ENCODE measurements around the gene SLC66A2. TPM values are rescaled to one million over a fixed set of nuclear protein-coding genes. Genes with fewer than 3 reads are reported as not detected.
A peak's percentile ranks its signal among the peaks of the same experiment; 100 is the strongest.
"Not testable (repeated sequence)": the region's sequence is repeated elsewhere in the genome, so short reads cannot be mapped to it uniquely, and the experiment has no call there.

The SLC66A2 gene
- polyA plus RNA-seq, 1 donor from 2014 or later: 30.3 TPM

- Mint-ChIP-seq H3K4me3 (no peak overlapping the region), H3K27me3 (no peaks in the 10 kb centered on the region), H3K4me1 (no peaks in the 10 kb centered on the region), H3K27ac (no peak overlapping the region), H3K36me3 (no peaks in the 10 kb centered on the region), H3K9me3 (no peaks in the 10 kb centered on the region)
Measured at GRCh38 chr18:79866889-79867574, 84.4 kb downstream of the SLC66A2 start.

GRCh38 chr18:79865951-79866350 lies 85.5 kb downstream of the SLC66A2 start:
- not testable (repeated sequence) for H3K4me3 Mint-ChIP-seq

GRCh38 chr18:79864955-79865354 lies 86.5 kb downstream of the SLC66A2 start:
- H3K9me3 Mint-ChIP-seq: peaks cover 0 to 12% (median 7%) of the 10 kb centered on the region in 3 donors
- not testable (repeated sequence) for H3K27ac Mint-ChIP-seq, H3K36me3 Mint-ChIP-seq, H3K4me1 Mint-ChIP-seq, H3K4me3 Mint-ChIP-seq, H3K27me3 Mint-ChIP-seq

More at GRCh38 chr18:79865951-79866350, 85.5 kb downstream of the SLC66A2 start:
- not testable (repeated sequence) for H3K9me3 Mint-ChIP-seq, H3K27me3 Mint-ChIP-seq, H3K27ac Mint-ChIP-seq, H3K4me1 Mint-ChIP-seq, H3K36me3 Mint-ChIP-seq

GRCh38 chr18:79864006-79864725 lies 87.3 kb downstream of the SLC66A2 start:
- H3K27ac Mint-ChIP-seq: no peak overlapping the region
- H3K4me3 Mint-ChIP-seq: no peak overlapping the region

GRCh38 chr18:79863161-79864005 lies 88.1 kb downstream of the SLC66A2 start:
- peaks cover 2% of the 10 kb centered on the region for H3K27me3 Mint-ChIP-seq
- no peaks in the 10 kb centered on the region for H3K36me3 Mint-ChIP-seq
- peaks cover 0 to 12% (median 8%) of the 10 kb centered on the region in 3 donors for H3K9me3 Mint-ChIP-seq
- no peak overlapping the region for H3K27ac Mint-ChIP-seq
- H3K4me3 Mint-ChIP-seq: no peak overlapping the region
- H3K4me1 Mint-ChIP-seq: peaks cover 0 to 8% (median 0%) of the 10 kb centered on the region in 3 donors

More at GRCh38 chr18:79864006-79864725, 87.3 kb downstream of the SLC66A2 start:
- Mint-ChIP-seq H3K9me3 (peaks cover 0 to 12% (median 8%) of the 10 kb centered on the region in 3 donors), H3K4me1 (no peaks in the 10 kb centered on the region), H3K36me3 (no peaks in the 10 kb centered on the region), H3K27me3 (peaks cover 2% of the 10 kb centered on the region)

GRCh38 chr18:79862562-79862961 lies 88.9 kb downstream of the SLC66A2 start:
- Mint-ChIP-seq H3K36me3 (no peaks in the 10 kb centered on the region), H3K9me3 (peaks cover 0 to 12% (median 8%) of the 10 kb centered on the region in 3 donors), H3K27me3 (peaks cover 2% of the 10 kb centered on the region), H3K27ac (no peak overlapping the region), H3K4me3 (no peak overlapping the region), H3K4me1 (peaks cover 0 to 9% (median 0%) of the 10 kb centered on the region in 3 donors)

- H3K36me3 Mint-ChIP-seq: no peaks in the 10 kb centered on the region
- H3K9me3 Mint-ChIP-seq: peaks cover 0 to 12% (median 8%) of the 10 kb centered on the region in 3 donors
- H3K4me3 Mint-ChIP-seq: no peak overlapping the region
- H3K27ac Mint-ChIP-seq: no peak overlapping the region
- H3K4me1 Mint-ChIP-seq: peaks cover 1 to 9% (median 5%) of the 10 kb centered on the region in 3 donors
- peaks cover 7% of the 10 kb centered on the region for H3K27me3 Mint-ChIP-seq
Measured at GRCh38 chr18:79861687-79862086, 89.8 kb downstream of the SLC66A2 start.

GRCh38 chr18:79859314-79859713 lies 92.1 kb downstream of the SLC66A2 start:
- Mint-ChIP-seq H3K27me3 (peaks cover 11% of the 10 kb centered on the region), H3K27ac (no peak overlapping the region), H3K4me3 (no peak overlapping the region), H3K9me3 (peaks cover 0 to 12% (median 8%) of the 10 kb centered on the region in 3 donors), H3K36me3 (no peaks in the 10 kb centered on the region), H3K4me1 (peaks cover 14 to 22% (median 16%) of the 10 kb centered on the region in 3 donors)

- Mint-ChIP-seq H3K27ac (peak overlapping the region in 1 of 3 donors; percentile 39), H3K27me3 (peaks cover 14% of the 10 kb centered on the region), H3K9me3 (peaks cover 0 to 12% (median 8%) of the 10 kb centered on the region in 3 donors), H3K36me3 (no peaks in the 10 kb centered on the region), H3K4me3 (peak overlapping the region in 1 of 4 donors; percentile 74), H3K4me1 (peaks cover 14 to 24% (median 16%) of the 10 kb centered on the region in 3 donors)
Measured at GRCh38 chr18:79857082-79857671, 94.3 kb downstream of the SLC66A2 start.

- H3K36me3 Mint-ChIP-seq: no peaks in the 10 kb centered on the region
- peaks cover 0 to 7% (median 2%) of the 10 kb centered on the region in 3 donors for H3K9me3 Mint-ChIP-seq
- no peak overlapping the region for H3K27ac Mint-ChIP-seq
- peaks cover 14 to 24% (median 16%) of the 10 kb centered on the region in 3 donors for H3K4me1 Mint-ChIP-seq
- peak overlapping the region in 2 of 4 donors; percentile 18 to 35 for H3K4me3 Mint-ChIP-seq
- H3K27me3 Mint-ChIP-seq: peaks cover 14% of the 10 kb centered on the region
Measured at GRCh38 chr18:79856119-79857007, 95.1 kb downstream of the SLC66A2 start.

- Mint-ChIP-seq H3K4me1 (peaks cover 14 to 24% (median 16%) of the 10 kb centered on the region in 3 donors), H3K27me3 (peaks cover 12% of the 10 kb centered on the region), H3K4me3 (peak overlapping the region; percentile 4 to 88 (median 50)), H3K9me3 (peaks cover 0 to 2% (median 0%) of the 10 kb centered on the region in 3 donors), H3K36me3 (no peaks in the 10 kb centered on the region), H3K27ac (peak overlapping the region in 1 of 3 donors; percentile 6)
Measured at GRCh38 chr18:79855147-79855933, 96.1 kb downstream of the SLC66A2 start.

GRCh38 chr18:79853993-79854364 lies 97.5 kb downstream of the SLC66A2 start:
- Mint-ChIP-seq H3K9me3 (no peaks in the 10 kb centered on the region), H3K36me3 (no peaks in the 10 kb centered on the region), H3K27ac (no peak overlapping the region), H3K4me3 (peak overlapping the region in 1 of 4 donors; percentile 54), H3K4me1 (peaks cover 14 to 24% (median 14%) of the 10 kb centered on the region in 3 donors), H3K27me3 (peaks cover 12% of the 10 kb centered on the region)
